H1 (cell line): ENCODE measurements around the gene CUZD1. TPM values are rescaled to one million over a fixed set of nuclear protein-coding genes. Genes with fewer than 3 reads are reported as not detected.

Experiments
- CTCF ChIA-PET: fragments of 300-600 bp; sonication (Branson Sonifier 250); formaldehyde crosslinking; loops from one replicate; lab custom pipeline; 2021; ENCODE audit not compliant: partially characterized antibody; lab: Charles Lee
- POLR2A ChIA-PET: fragments of 300-600 bp; sonication (Branson Sonifier 250); formaldehyde crosslinking; loops from one replicate; lab custom pipeline; 2021; ENCODE audit warnings: inconsistent platforms; ENCODE audit not compliant: partially characterized antibody; lab: Charles Lee
- DNase-seq, 2 experiments: peaks; one replicate each; pipeline versions ENCODE4 v3.0.0 to v3.0.0-alpha.2; 2010 to 2022; ENCODE audit warnings: low spot score in 2 of 2, low read depth in 1 of 2, mixed read lengths in 1 of 2
- FAIRE-seq: peaks from 2 replicates; lab custom pipeline; 2011; peaks lifted over from hg19 to GRCh38; lab: Jason Lieb, UNC
- H2AFZ ChIP-seq: 2 replicates; pipeline ENCODE4 v1.8.1; 2012; ENCODE audit warnings: low read length, inconsistent platforms
- H2AK5ac ChIP-seq: 2 replicates; pipeline ENCODE4 v1.6.1; 2013; ENCODE audit warnings: low read depth, low read length
- H2BK120ac ChIP-seq: replicated peaks from 2 replicates; pipeline ENCODE3; 2013; ENCODE audit warnings: low read depth, low read length, inconsistent platforms
- H2BK12ac ChIP-seq: 2 replicates; pipeline ENCODE4 v1.6.1; 2013; ENCODE audit warnings: low read depth, low read length
- H2BK15ac ChIP-seq: 2 replicates; pipeline ENCODE4 v1.6.1; 2013; ENCODE audit warnings: low read length
- H2BK20ac ChIP-seq: 2 replicates; pipeline ENCODE4 v1.6.1; 2013; ENCODE audit warnings: low read length
- H2BK5ac ChIP-seq: 2 replicates; pipeline ENCODE4 v1.6.1; 2013; ENCODE audit warnings: low read depth, low read length
- H3K14ac ChIP-seq: 2 replicates; pipeline ENCODE4 v1.6.1; 2013; ENCODE audit warnings: inconsistent platforms; ENCODE audit not compliant: insufficient read length
- H3K18ac ChIP-seq: 2 replicates; pipeline ENCODE4 v1.6.1; 2013; ENCODE audit warnings: low read length; ENCODE audit errors: extremely low read depth
- H3K23ac ChIP-seq: 2 replicates; pipeline ENCODE4 v1.6.1; 2013; ENCODE audit warnings: inconsistent platforms; ENCODE audit not compliant: insufficient read length
- H3K23me2 ChIP-seq: 2 replicates; pipeline ENCODE4 v1.6.1; 2013; ENCODE audit warnings: low read depth, low read length
- H3K27ac ChIP-seq: 2 replicates; pipeline ENCODE4 v1.6.1; 2011; ENCODE audit warnings: low read depth, low read length, inconsistent platforms
- H3K27me3 ChIP-seq, 4 experiments: replicated peaks in 1 of 4; 1 replicate in 1 of 4; 2 replicates in 3 of 4; pipeline versions ENCODE4 v1.6.1 to v1.8.1; 2011 to 2013; ENCODE audit warnings: low read length in 3 of 4, mild to moderate bottlenecking in 3 of 4, inconsistent platforms in 2 of 4, mixed read lengths in 2 of 4, moderate library complexity in 1 of 4; ENCODE audit not compliant: control insufficient read depth in 3 of 4, insufficient read depth in 3 of 4; ENCODE audit errors: extremely low read depth in 1 of 4
- H3K36me3 ChIP-seq, 4 experiments: 2 replicates each; pipeline versions ENCODE4 v1.6.1 to v1.8.1; 2011 to 2013; ENCODE audit warnings: mild to moderate bottlenecking in 4 of 4, low read length in 3 of 4, moderate library complexity in 2 of 4, control low read depth in 1 of 4, inconsistent platforms in 1 of 4; ENCODE audit not compliant: insufficient read depth in 4 of 4, control insufficient read depth in 2 of 4
- H3K4ac ChIP-seq: replicated peaks from 2 replicates; pipeline ENCODE3; 2013; ENCODE audit warnings: low read length, low read depth, mixed read lengths, inconsistent platforms; ENCODE audit not compliant: insufficient read length
- H3K4me1 ChIP-seq, 4 experiments: replicated peaks in 1 of 4; 1 replicate in 1 of 4; 2 replicates in 3 of 4; pipeline versions ENCODE4 v1.6.1 to v1.8.1; 2011 to 2013; ENCODE audit warnings: low read length in 3 of 4, inconsistent platforms in 2 of 4, mixed read lengths in 1 of 4; ENCODE audit not compliant: insufficient read depth in 4 of 4, control insufficient read depth in 3 of 4
- H3K4me2 ChIP-seq, 2 experiments: 2 replicates each; pipeline versions ENCODE4 v1.6.1 to v1.8.1; 2011 to 2013; ENCODE audit warnings: low read depth in 2 of 2, low read length in 2 of 2, control low read depth in 1 of 2, inconsistent platforms in 1 of 2, mild to moderate bottlenecking in 1 of 2; ENCODE audit not compliant: insufficient read depth in 1 of 2
- H3K4me3 ChIP-seq, 4 experiments: fragments of 200-600, 300-600 bp in 1 of 4; sonication (generic), shearing (Covaris generic), sonication (Bioruptor Twin) in 1 of 4; 2 replicates each; pipeline versions ENCODE4 v1.5.1 to v1.8.1; 2011 to 2016; ENCODE audit warnings: low read length in 4 of 4, low read depth in 3 of 4, control low read depth in 2 of 4, inconsistent platforms in 2 of 4, mild to moderate bottlenecking in 2 of 4, mixed read lengths in 1 of 4, moderate library complexity in 1 of 4; ENCODE audit not compliant: insufficient read depth in 2 of 4; ENCODE audit errors: extremely low read depth in 1 of 4
- H3K56ac ChIP-seq: replicated peaks from 2 replicates; pipeline ENCODE3; 2013; ENCODE audit warnings: low read depth, mild to moderate bottlenecking, mixed read lengths, low read length, inconsistent platforms; ENCODE audit not compliant: insufficient read length
- H3K79me1 ChIP-seq: 2 replicates; pipeline ENCODE4 v1.6.1; 2013; ENCODE audit warnings: low read depth, low read length, control low read depth
- H3K79me2 ChIP-seq, 2 experiments: 2 replicates each; pipeline versions ENCODE4 v1.6.1 to v1.8.1; 2012 to 2013; ENCODE audit warnings: low read length in 2 of 2, mild to moderate bottlenecking in 2 of 2, inconsistent platforms in 1 of 2; ENCODE audit not compliant: insufficient read depth in 2 of 2, control insufficient read depth in 1 of 2
- H3K9ac ChIP-seq, 4 experiments: replicated peaks in 1 of 4; 1 replicate in 1 of 4; 2 replicates in 3 of 4; pipeline versions ENCODE4 v1.6.1 to v1.8.1; 2011 to 2013; ENCODE audit warnings: low read depth in 3 of 4, low read length in 3 of 4, control low read depth in 2 of 4, mild to moderate bottlenecking in 2 of 4, moderate library complexity in 2 of 4, inconsistent platforms in 1 of 4; ENCODE audit errors: extremely low read depth in 1 of 4
- H3K9me3 ChIP-seq, 2 experiments: 2 replicates each; pipeline versions ENCODE4 v1.6.1 to v1.8.1; 2012 to 2013; ENCODE audit warnings: mild to moderate bottlenecking in 2 of 2, moderate library complexity in 2 of 2, control low read depth in 1 of 2, inconsistent platforms in 1 of 2, low read depth in 1 of 2, low read length in 1 of 2, mixed read lengths in 1 of 2; ENCODE audit not compliant: insufficient read depth in 2 of 2
- H4K20me1 ChIP-seq, 2 experiments: replicated peaks in 1 of 2; 2 replicates each; pipeline versions ENCODE3 to v1.8.1; 2011 to 2013; ENCODE audit warnings: inconsistent platforms in 2 of 2, low read length in 2 of 2, mild to moderate bottlenecking in 1 of 2; ENCODE audit not compliant: insufficient read depth in 2 of 2, control insufficient read depth in 1 of 2
- H4K5ac ChIP-seq: 2 replicates; pipeline ENCODE4 v1.6.1; 2013; ENCODE audit warnings: low read length, low read depth, mixed read lengths, inconsistent platforms; ENCODE audit not compliant: insufficient read length
- H4K8ac ChIP-seq: 2 replicates; pipeline ENCODE4 v1.8.0; 2013; ENCODE audit warnings: mild to moderate bottlenecking, moderate library complexity, low read length, inconsistent platforms; ENCODE audit not compliant: insufficient read depth; ENCODE audit errors: extremely low read depth
- H4K91ac ChIP-seq: replicated peaks from 2 replicates; pipeline ENCODE3; 2013; ENCODE audit warnings: low read length, mixed read lengths, inconsistent platforms; ENCODE audit not compliant: insufficient read length
- JUND ChIP-seq: IDR thresholded peaks from 2 replicates; pipeline ENCODE4 v1.6.1; 2011; ENCODE audit warnings: mild to moderate bottlenecking, improper control_type of control experiment, low read length
- RAD21 ChIP-seq, 2 experiments: IDR thresholded peaks in 1 of 2; conservative IDR thresholded peaks in 1 of 2; 2 replicates each; pipeline ENCODE4 v1.6.1; 2011; ENCODE audit warnings: low read depth in 2 of 2, low read length in 2 of 2, improper control_type of control experiment in 1 of 2, inconsistent platforms in 1 of 2, mild to moderate bottlenecking in 1 of 2, moderate library complexity in 1 of 2
- SIX5 ChIP-seq: IDR thresholded peaks from 2 replicates; pipeline ENCODE4 v1.6.1; 2011; ENCODE audit warnings: mild to moderate bottlenecking, low read depth, low read length
- WGBS, 2 experiments: shearing (Covaris generic) in 1 of 2; methylation state at CpG; one replicate each; pipeline versions ENCODE4 v1.1.6 to v1.1.7; 2013 to 2015; ENCODE audit warnings: low lambda C conversion rate in 2 of 2, mixed read lengths in 2 of 2, inconsistent platforms in 1 of 2, low coverage in 1 of 2, missing lambda C conversion rate in 1 of 2; ENCODE audit not compliant: insufficient replicate concordance in 2 of 2, insufficient coverage in 1 of 2, insufficient read length in 1 of 2; ENCODE audit errors: extremely low coverage in 1 of 2, missing lambda C conversion rate in 1 of 2; 5-methylcytosine and 5-hydroxymethylcytosine counted together
- polyA plus RNA-seq, 7 experiments: library from polyadenylated mRNA; depleted of rRNA in 3 of 7; stranded (reverse) in 5 of 7; unstranded in 2 of 7; fragments of >200 nt in 5 of 7; fragments of 200-250 nt in 2 of 7; gene quantifications; 1 replicate in 5 of 7; 2 replicates in 1 of 7; 4 replicates in 1 of 7; pipeline versions ENCODE4 v1.2.1 to v1.2.3, GENCODE V29; 2011 to 2013; ENCODE audit warnings: missing spikeins in 2 of 7, mixed read lengths in 2 of 7
- total RNA-seq: library from RNA; stranded (reverse); fragmentation: NEBNext Ultra II Directional; extraction: Animal tissue kit (Norgen Biotek cat#: 25700); gene quantifications from 2 replicates; pipeline ENCODE4 v1.2.1, GENCODE V29; 2021
- TF ChIP-seq, protein P1 (sequence below), 3 experiments: IDR thresholded peaks; 1 replicate in 2 of 3; 2 replicates in 1 of 3; pipeline versions ENCODE4 v1.5.1 to v1.6.1; 2011; ENCODE audit warnings: low read length in 3 of 3, mild to moderate bottlenecking in 3 of 3, inconsistent platforms in 2 of 3, low read depth in 1 of 3, moderate library complexity in 1 of 3; ENCODE audit not compliant: insufficient read depth in 1 of 3; ENCODE audit errors: control extremely low read depth in 1 of 3
- TF ChIP-seq, protein P2 (sequence below): IDR thresholded peaks from 2 replicates; pipeline ENCODE4 v1.6.1; 2012; ENCODE audit warnings: inconsistent platforms

Gene CUZD1
- total and polyA plus RNA-seq, 2 of the 8 experiments (the other 6 are each of a cell fraction or from before 2014, with no cell fraction given), result 11.9 to 30.0 TPM

- Histone ChIP-seq H2BK5ac (no peak overlapping the region), H3K4me1 (no peaks in the 10 kb centered on the region), H3K18ac (no peak overlapping the region), H4K20me1 (no peaks in the 10 kb centered on the region), H2BK15ac (no peak overlapping the region), H2AK5ac (no peak overlapping the region), H3K9ac (no peak overlapping the region), H2BK120ac (no peak overlapping the region), H3K23ac (no peak overlapping the region), H3K14ac (no peak overlapping the region), H3K27ac (no peak overlapping the region), H3K23me2 (no peaks in the 10 kb centered on the region; the same call in 1 of the 2 replicates), H3K36me3 (no peaks in the 10 kb centered on the region), H3K27me3 (no peaks in the 10 kb centered on the region), H4K8ac (no peak overlapping the region), H3K4ac (no peak overlapping the region), H4K91ac (no peak overlapping the region), H3K9me3 (no peaks in the 10 kb centered on the region), H4K5ac (no peak overlapping the region), H3K4me3 (no peak overlapping the region), H2AFZ (no peak overlapping the region), H3K79me2 (no peaks in the 10 kb centered on the region), H2BK12ac (no peak overlapping the region), H3K79me1 (no peaks in the 10 kb centered on the region), H3K56ac (no peak overlapping the region), H2BK20ac (no peak overlapping the region), H3K4me2 (no peak overlapping the region)
- WGBS, 2 experiments, result 78% methylated on average over 2 of the region's 3 CpGs; no CpG with 5 or more reads in 1 of the 2 experiments
- no peak for DNase-seq
- CTCF ChIA-PET, result no interaction called here
- FAIRE-seq, result no peak
- POLR2A ChIA-PET, result no interaction called here
- TF ChIP-seq SIX5, result no peak
- TF ChIP-seq, protein P1, sequence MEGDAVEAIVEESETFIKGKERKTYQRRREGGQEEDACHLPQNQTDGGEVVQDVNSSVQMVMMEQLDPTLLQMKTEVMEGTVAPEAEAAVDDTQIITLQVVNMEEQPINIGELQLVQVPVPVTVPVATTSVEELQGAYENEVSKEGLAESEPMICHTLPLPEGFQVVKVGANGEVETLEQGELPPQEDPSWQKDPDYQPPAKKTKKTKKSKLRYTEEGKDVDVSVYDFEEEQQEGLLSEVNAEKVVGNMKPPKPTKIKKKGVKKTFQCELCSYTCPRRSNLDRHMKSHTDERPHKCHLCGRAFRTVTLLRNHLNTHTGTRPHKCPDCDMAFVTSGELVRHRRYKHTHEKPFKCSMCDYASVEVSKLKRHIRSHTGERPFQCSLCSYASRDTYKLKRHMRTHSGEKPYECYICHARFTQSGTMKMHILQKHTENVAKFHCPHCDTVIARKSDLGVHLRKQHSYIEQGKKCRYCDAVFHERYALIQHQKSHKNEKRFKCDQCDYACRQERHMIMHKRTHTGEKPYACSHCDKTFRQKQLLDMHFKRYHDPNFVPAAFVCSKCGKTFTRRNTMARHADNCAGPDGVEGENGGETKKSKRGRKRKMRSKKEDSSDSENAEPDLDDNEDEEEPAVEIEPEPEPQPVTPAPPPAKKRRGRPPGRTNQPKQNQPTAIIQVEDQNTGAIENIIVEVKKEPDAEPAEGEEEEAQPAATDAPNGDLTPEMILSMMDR (IDR thresholded peaks at IDR 0.05; ENCODE audit: control extremely low read depth in 1 of 3, insufficient read depth in 1 of 3, low read depth in 1 of 3, low read length in 3 of 3), result no peak
- TF ChIP-seq RAD21 (IDR thresholded peaks at IDR 0.05 in 1 of 2, conservative IDR thresholded peaks at IDR 0.05 in 1 of 2; ENCODE audit: low read depth in 2 of 2, low read length in 2 of 2), result no peak
- TF ChIP-seq JUND, result no peak
- TF ChIP-seq, protein P2, sequence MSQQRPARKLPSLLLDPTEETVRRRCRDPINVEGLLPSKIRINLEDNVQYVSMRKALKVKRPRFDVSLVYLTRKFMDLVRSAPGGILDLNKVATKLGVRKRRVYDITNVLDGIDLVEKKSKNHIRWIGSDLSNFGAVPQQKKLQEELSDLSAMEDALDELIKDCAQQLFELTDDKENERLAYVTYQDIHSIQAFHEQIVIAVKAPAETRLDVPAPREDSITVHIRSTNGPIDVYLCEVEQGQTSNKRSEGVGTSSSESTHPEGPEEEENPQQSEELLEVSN, result no peak
Observed at GRCh38 chr10:122821808-122822207, 23.8 kb downstream of the CUZD1 start.
